Keratinocyte (primary cell): ENCODE measurements around the gene ARHGAP32. TPM values are rescaled to one million over a fixed set of nuclear protein-coding genes. Genes with fewer than 3 reads are reported as not detected.

Source experiments
- DNase-seq: peaks from one replicate; pipeline ENCODE4 v3.0.0-alpha.2; 2011; ENCODE audit warnings: low read depth, missing footprints, low spot score
- FAIRE-seq: peaks from 2 replicates; lab custom pipeline; 2011; peaks lifted over from hg19 to GRCh38; lab: Jason Lieb, UNC
- H2AFZ ChIP-seq: 2 replicates; pipeline ENCODE4 v1.6.0; 2012; ENCODE audit warnings: low read length, control low read depth, inconsistent platforms; ENCODE audit not compliant: control insufficient read depth
- H3K27ac ChIP-seq: 2 replicates; pipeline ENCODE4 v1.5.1; 2011; ENCODE audit warnings: low read length; ENCODE audit not compliant: control insufficient read depth, insufficient read depth
- H3K27me3 ChIP-seq: 3 replicates; pipeline ENCODE4 v1.6.0; 2011; ENCODE audit warnings: low read length; ENCODE audit not compliant: control insufficient read depth, insufficient read depth; ENCODE audit errors: extremely low read depth
- H3K36me3 ChIP-seq, 2 experiments: 2 replicates in 1 of 2; 3 replicates in 1 of 2; pipeline ENCODE4 v1.5.1; 2011; ENCODE audit warnings: low read length in 2 of 2, mild to moderate bottlenecking in 1 of 2; ENCODE audit not compliant: control insufficient read depth in 2 of 2, insufficient read depth in 2 of 2; ENCODE audit errors: extremely low read depth in 1 of 2
- H3K4me1 ChIP-seq: 3 replicates; pipeline ENCODE4 v1.5.1; 2011; ENCODE audit warnings: low read length; ENCODE audit not compliant: control insufficient read depth, insufficient read depth; ENCODE audit errors: extremely low read depth
- H3K4me2 ChIP-seq: 3 replicates; pipeline ENCODE4 v1.6.0; 2011; ENCODE audit warnings: low read depth, low read length; ENCODE audit not compliant: control insufficient read depth, insufficient read depth; ENCODE audit errors: extremely low read depth
- H3K4me3 ChIP-seq, 3 experiments: fragments of 200-600 bp in 1 of 3; sonication (generic) in 1 of 3; 2 replicates in 2 of 3; 3 replicates in 1 of 3; pipeline ENCODE4 v1.5.1; 2011 to 2016; ENCODE audit warnings: low read length in 3 of 3, mild to moderate bottlenecking in 3 of 3, control low read depth in 2 of 3, inconsistent platforms in 1 of 3, low read depth in 1 of 3, mixed read lengths in 1 of 3, mixed run types in 1 of 3, moderate library complexity in 1 of 3; ENCODE audit not compliant: control insufficient read depth in 2 of 3, insufficient read depth in 2 of 3; ENCODE audit errors: extremely low read depth in 1 of 3
- H3K79me2 ChIP-seq: 2 replicates; pipeline ENCODE4 v1.6.0; 2012; ENCODE audit warnings: low read length; ENCODE audit not compliant: control insufficient read depth, insufficient read depth
- H3K9ac ChIP-seq: 3 replicates; pipeline ENCODE4 v1.6.0; 2011; ENCODE audit warnings: low read length; ENCODE audit not compliant: control insufficient read depth, insufficient read depth; ENCODE audit errors: extremely low read depth
- H3K9me1 ChIP-seq: 3 replicates; pipeline ENCODE4 v1.6.0; 2011; ENCODE audit warnings: low read length; ENCODE audit not compliant: control insufficient read depth, insufficient read depth; ENCODE audit errors: extremely low read depth
- H3K9me3 ChIP-seq: 2 replicates; pipeline ENCODE4 v1.5.1; 2012; ENCODE audit warnings: low read depth, low read length; ENCODE audit not compliant: control insufficient read depth
- H4K20me1 ChIP-seq: 3 replicates; pipeline ENCODE4 v1.6.0; 2011; ENCODE audit warnings: low read length; ENCODE audit not compliant: control insufficient read depth, insufficient read depth; ENCODE audit errors: extremely low read depth
- CTCF ChIP-seq, 3 experiments: IDR thresholded peaks in 1 of 3; conservative IDR thresholded peaks in 1 of 3; optimal IDR thresholded peaks in 1 of 3; 2 replicates in 2 of 3; 3 replicates in 1 of 3; pipeline versions ENCODE3 to v1.5.1; 2011; ENCODE audit warnings: low read length in 3 of 3, mild to moderate bottlenecking in 3 of 3, moderate library complexity in 2 of 3, control low read depth in 1 of 3, inconsistent platforms in 1 of 3; ENCODE audit not compliant: insufficient read depth in 2 of 3; ENCODE audit errors: extremely low read depth in 1 of 3
- EZH2 ChIP-seq: IDR thresholded peaks from one replicate; pipeline ENCODE4 v1.6.1; 2012; ENCODE audit warnings: inconsistent platforms, mild to moderate bottlenecking, low read length, moderate library complexity
- dilution Hi-C: fragments of 300-500 bp; cut with MboI; formaldehyde crosslinking; loops from one replicate; pipeline ENCODE4 v1.7.0; 2020; ENCODE audit warnings: low sequenced_read_pairs; ENCODE audit not compliant: extremely low pct_ligation_motif_present
- polyA plus RNA-seq, 5 experiments: library from polyadenylated mRNA; depleted of rRNA in 3 of 5; stranded (reverse) in 3 of 5; stranded (forward) in 1 of 5; unstranded in 1 of 5; fragments of >200 nt; gene quantifications; 1 replicate in 1 of 5; 2 replicates in 3 of 5; 3 replicates in 1 of 5; pipeline versions ENCODE4 v1.2.1 to v1.2.3, GENCODE V29; 2011 to 2012; ENCODE audit warnings: missing spikeins in 2 of 5, low read depth in 1 of 5, low replicate concordance in 1 of 5

Gene ARHGAP32
- polyA plus RNA-seq, 1 donor (not counting 4 experiments of a cell fraction or from before 2014, with no cell fraction given), result 10.8 TPM

DNA sequence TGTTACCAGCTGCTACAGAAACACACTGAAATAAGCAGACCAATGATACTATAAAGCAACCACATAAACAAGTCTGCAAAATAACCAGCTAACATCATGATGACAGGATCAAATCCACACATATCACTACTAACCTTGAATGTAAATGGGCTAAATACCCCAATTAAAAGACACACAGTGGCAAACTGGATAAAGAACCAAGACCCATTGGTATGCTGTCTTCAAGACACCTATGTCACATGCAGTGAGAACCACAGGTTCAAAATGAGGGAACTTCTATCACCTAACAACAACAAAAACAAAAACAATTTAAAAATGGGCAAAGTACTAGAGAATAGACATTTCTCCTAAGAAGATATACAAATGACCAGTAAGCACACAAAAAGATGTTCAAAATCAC, 89.9 kb downstream of the ARHGAP32 start:
- no peak overlapping the region for H3K27ac ChIP-seq
- no peaks in the 10 kb centered on the region for H3K27me3 ChIP-seq
- peaks cover 0 to 3% of the 10 kb centered on the region in 2 experiments for H3K36me3 ChIP-seq
- H4K20me1 ChIP-seq, result no peaks in the 10 kb centered on the region
- H3K9me1 ChIP-seq, result no peaks in the 10 kb centered on the region
- dilution Hi-C loops, result no loop called here
- H2AFZ ChIP-seq, result no peak overlapping the region
- H3K9me3 ChIP-seq, result peaks cover 3% of the 10 kb centered on the region
- H3K9ac ChIP-seq, result no peak overlapping the region
- no peak for FAIRE-seq
- H3K79me2 ChIP-seq, result no peaks in the 10 kb centered on the region
- H3K4me2 ChIP-seq, result no peak overlapping the region
- H3K4me3 ChIP-seq, result no peak overlapping the region
- no peak for TF ChIP-seq EZH2
- no peak for TF ChIP-seq CTCF (optimal IDR thresholded peaks at IDR 0.05 in 1 of 3, IDR thresholded peaks at IDR 0.05 in 1 of 3, conservative IDR thresholded peaks at IDR 0.05 in 1 of 3; ENCODE audit: extremely low read depth in 1 of 3, insufficient read depth in 2 of 3, low read length in 3 of 3)
- H3K4me1 ChIP-seq, result no peaks in the 10 kb centered on the region
- no peak for DNase-seq

GRCh38 chr11:129093283-129093682, 98.8 kb downstream of the ARHGAP32 start:
- FAIRE-seq, result no peak
- Histone ChIP-seq H3K9ac (no peak overlapping the region), H2AFZ (no peak overlapping the region), H3K9me3 (no peaks in the 10 kb centered on the region), H3K27ac (no peak overlapping the region), H3K4me2 (no peak overlapping the region), H3K27me3 (no peaks in the 10 kb centered on the region), H3K4me3 (no peak overlapping the region), H3K9me1 (no peaks in the 10 kb centered on the region), H4K20me1 (no peaks in the 10 kb centered on the region), H3K4me1 (no peaks in the 10 kb centered on the region), H3K79me2 (no peaks in the 10 kb centered on the region), H3K36me3 (no peaks in the 10 kb centered on the region)
- DNase-seq, result no peak
- dilution Hi-C loops, result no loop called here
- no peak for TF ChIP-seq EZH2
- no peak for TF ChIP-seq CTCF (optimal IDR thresholded peaks at IDR 0.05 in 1 of 3, IDR thresholded peaks at IDR 0.05 in 1 of 3, conservative IDR thresholded peaks at IDR 0.05 in 1 of 3; ENCODE audit: extremely low read depth in 1 of 3, insufficient read depth in 2 of 3, low read length in 3 of 3)
